ENCODE results near the gene KIF2C.
A peak's percentile ranks its signal among the peaks of the same experiment; 100 is the strongest.

KIF2C gene

DNA sequence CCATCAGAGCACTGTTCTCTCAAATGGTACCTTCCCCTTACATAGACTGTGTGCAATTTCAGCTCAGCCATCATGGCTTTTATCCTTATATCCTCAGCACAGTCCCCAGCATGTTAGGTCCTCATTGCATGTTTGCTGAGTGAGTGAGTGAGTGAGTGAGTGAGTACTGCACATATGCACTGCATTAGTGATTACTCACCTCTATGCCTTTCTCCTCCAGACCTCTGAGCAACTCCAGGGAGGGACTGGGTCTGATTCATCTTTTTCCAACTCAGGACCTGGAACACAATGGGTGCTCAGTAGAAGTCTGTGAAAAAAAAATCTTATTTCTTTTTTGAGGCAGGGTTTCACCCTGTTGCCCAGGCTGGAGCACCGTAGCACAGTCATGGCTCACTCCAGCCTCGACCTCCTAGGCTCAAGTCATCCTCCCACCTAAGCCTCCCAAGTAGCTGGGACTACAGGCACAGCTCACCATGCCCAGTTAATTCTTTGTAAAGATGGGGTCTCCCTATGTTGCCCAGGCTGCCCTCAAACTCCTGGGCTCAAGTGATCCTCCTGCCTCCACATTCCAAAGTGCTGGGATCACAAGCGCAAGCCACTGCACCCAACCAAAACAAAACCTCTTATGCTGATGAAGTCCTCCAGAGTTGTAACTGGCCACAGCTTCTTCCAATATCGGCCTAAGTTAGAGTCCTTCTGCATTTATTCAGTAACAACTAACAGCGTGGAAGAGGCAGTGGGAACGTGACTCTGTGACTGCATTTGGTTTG is 32.3 kb upstream of the KIF2C start:
- 95% methylated on average over 3 of the region's 6 CpGs for WGBS (ENCODE audit: insufficient coverage)
- H3K36me3 ChIP-seq (ENCODE audit: control insufficient read depth in 4 of 4, insufficient read depth in 4 of 4, low read length in 3 of 4), result no peaks in the 10 kb centered on the region
- peaks cover 0 to 5% (median 1%) of the 10 kb centered on the region in 4 experiments for H3K4me1 ChIP-seq (ENCODE audit: control extremely low read depth in 1 of 4, control insufficient read depth in 4 of 4, insufficient read depth in 4 of 4, low read length in 3 of 4)
- no peak overlapping the region for H3K4me3 ChIP-seq (ENCODE audit: control insufficient read depth in 1 of 7, extremely low read depth in 1 of 7, insufficient read depth in 4 of 7, low read depth in 2 of 7, low read length in 6 of 7)
- ChIA-PET CTCF (interaction anchor here (0.8 to 2.2 kb wide), 7 partner anchors 11 to 34 kb away, joined by 3 to 18 read pairs (median 5); partner anchors contain the start of gene TMEM53), POLR2A (interaction anchor here (0.8 kb wide), 1 partner anchor 14 kb away, joined by 3 read pairs; no protein-coding TSS in a partner anchor)
- no peaks in the 10 kb centered on the region for H3K9me3 ChIP-seq (ENCODE audit: control extremely low read depth in 1 of 5, control insufficient read depth in 4 of 5, insufficient read depth in 2 of 5, low read depth in 1 of 5, low read length in 4 of 5)
- DNase-seq, result no peak
- no peak overlapping the region for H3K27ac ChIP-seq (ENCODE audit: insufficient read depth in 1 of 2, low read depth in 1 of 2, low read length in 2 of 2, poor library complexity in 1 of 2, severe bottlenecking in 2 of 2)
- H3K27me3 ChIP-seq (replicated peaks in 2 of 5; ENCODE audit: control insufficient read depth in 4 of 5, insufficient read depth in 5 of 5, low read length in 4 of 5), result no peaks in the 10 kb centered on the region

DNA sequence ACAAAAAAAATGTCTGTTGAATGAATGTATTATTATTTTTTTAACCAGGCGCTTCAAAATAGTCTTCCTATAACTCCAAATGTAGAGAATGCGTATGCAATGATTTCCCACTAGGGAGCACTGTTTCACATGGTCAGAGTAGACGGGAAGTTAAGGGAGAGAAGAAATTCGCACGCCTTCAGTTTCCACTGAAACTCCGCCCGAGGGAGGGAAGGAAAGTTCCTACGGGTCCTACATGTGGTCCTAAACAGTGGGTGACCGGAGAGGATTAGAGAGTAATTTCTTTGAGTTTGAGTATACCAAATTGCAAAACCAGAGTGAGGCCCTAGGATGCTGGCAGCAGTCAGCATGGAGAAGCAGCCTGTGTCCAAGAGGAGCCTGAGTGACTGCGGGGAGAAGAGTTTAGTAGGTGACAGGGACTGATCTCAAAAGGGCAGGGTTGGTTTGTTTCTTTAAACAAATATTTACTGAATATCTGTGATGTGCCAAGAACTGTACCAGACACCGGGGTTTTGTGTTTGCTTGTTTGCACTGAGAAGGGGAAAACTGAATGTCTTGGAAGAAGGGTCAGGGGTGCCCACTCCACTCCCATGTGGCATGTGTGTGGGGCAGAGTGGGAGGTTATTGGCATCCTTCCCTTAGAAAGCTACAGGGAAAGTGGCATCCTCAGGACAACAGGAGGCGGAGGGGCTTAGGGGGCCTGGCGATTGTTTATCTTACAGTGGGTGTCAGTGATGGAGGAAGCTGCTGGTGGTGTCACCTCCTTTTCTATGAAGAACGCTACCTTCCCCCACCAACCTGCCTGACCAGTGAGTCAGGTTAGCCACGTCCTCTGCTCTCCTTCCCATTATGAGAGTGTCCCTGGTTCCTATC is 31.4 kb upstream of the KIF2C start:
- CTCF ChIA-PET, result interaction anchor here (0.9 to 2.0 kb wide), 11 partner anchors 10 to 55 kb away, joined by 3 to 18 read pairs (median 4); no protein-coding TSS in a partner anchor
- peak; percentile 63 to 75 (median 71) for DNase-seq
- POLR2A ChIA-PET, result no interaction called here
- H3K36me3 ChIP-seq (ENCODE audit: control insufficient read depth in 4 of 4, insufficient read depth in 4 of 4, low read length in 3 of 4), result no peaks in the 10 kb centered on the region
- 41% methylated on average over 12 of the region's 15 CpGs for WGBS (ENCODE audit: insufficient coverage)
- no peak overlapping the region for H3K27ac ChIP-seq (ENCODE audit: insufficient read depth in 1 of 2, low read depth in 1 of 2, low read length in 2 of 2, poor library complexity in 1 of 2, severe bottlenecking in 2 of 2)
- peak overlapping the region in 3 of 7 experiments; percentile 6 to 31 (median 20) for H3K4me3 ChIP-seq (ENCODE audit: control insufficient read depth in 1 of 7, extremely low read depth in 1 of 7, insufficient read depth in 4 of 7, low read depth in 2 of 7, low read length in 6 of 7)
- H3K27me3 ChIP-seq (replicated peaks in 2 of 5; ENCODE audit: control insufficient read depth in 4 of 5, insufficient read depth in 5 of 5, low read length in 4 of 5), result no peaks in the 10 kb centered on the region
- peaks cover 0 to 14% (median 7%) of the 10 kb centered on the region in 4 experiments for H3K4me1 ChIP-seq (ENCODE audit: control extremely low read depth in 1 of 4, control insufficient read depth in 4 of 4, insufficient read depth in 4 of 4, low read length in 3 of 4)
- H3K9me3 ChIP-seq (ENCODE audit: control extremely low read depth in 1 of 5, control insufficient read depth in 4 of 5, insufficient read depth in 2 of 5, low read depth in 1 of 5, low read length in 4 of 5), result no peaks in the 10 kb centered on the region

DNA sequence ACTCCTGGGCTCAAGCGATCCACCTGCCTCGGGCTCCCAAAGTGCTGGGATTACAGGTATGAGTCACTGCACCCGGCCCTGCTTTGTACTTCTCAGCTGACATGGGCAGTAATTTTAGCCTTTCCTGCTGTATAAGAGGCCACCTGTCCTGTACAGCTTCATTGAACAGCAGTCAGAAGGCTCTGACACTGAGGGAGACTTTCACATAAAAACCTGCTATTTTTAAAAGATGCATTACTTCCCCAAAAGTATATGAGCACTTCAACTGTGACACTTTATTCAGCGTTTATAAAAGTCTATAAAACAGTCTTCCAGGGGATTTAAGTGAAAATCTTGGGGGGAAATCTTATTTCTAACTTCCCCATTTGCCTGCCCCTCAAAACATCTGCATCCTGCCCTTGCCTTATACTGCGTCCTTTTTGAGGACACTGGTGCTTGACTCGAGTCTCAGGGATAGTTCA is 26.3 kb upstream of the KIF2C start:
- peaks cover 3 to 39% (median 31%) of the 10 kb centered on the region in 4 experiments for H3K4me1 ChIP-seq (ENCODE audit: control extremely low read depth in 1 of 4, control insufficient read depth in 4 of 4, insufficient read depth in 4 of 4, low read length in 3 of 4)
- peak in 2 of 3 donors; percentile 84 to 90 for DNase-seq
- ChIA-PET CTCF (interaction anchor here (0.9 to 2.2 kb wide), 4 partner anchors 13 to 455 kb away, joined by 3 to 5 read pairs (median 4); no protein-coding TSS in a partner anchor), POLR2A (interaction anchor here (1.3 kb wide), 1 partner anchor 15 kb away, joined by 3 read pairs; no protein-coding TSS in a partner anchor)
- H3K9me3 ChIP-seq (ENCODE audit: control extremely low read depth in 1 of 5, control insufficient read depth in 4 of 5, insufficient read depth in 2 of 5, low read depth in 1 of 5, low read length in 4 of 5), result no peaks in the 10 kb centered on the region
- no peaks in the 10 kb centered on the region for H3K27me3 ChIP-seq (replicated peaks in 2 of 5; ENCODE audit: control insufficient read depth in 4 of 5, insufficient read depth in 5 of 5, low read length in 4 of 5)
- no peaks in the 10 kb centered on the region for H3K36me3 ChIP-seq (ENCODE audit: control insufficient read depth in 4 of 4, insufficient read depth in 4 of 4, low read length in 3 of 4)
- H3K4me3 ChIP-seq (ENCODE audit: control insufficient read depth in 1 of 7, extremely low read depth in 1 of 7, insufficient read depth in 4 of 7, low read depth in 2 of 7, low read length in 6 of 7), result peak overlapping the region in 2 of 7 experiments; percentile 24 to 30
- 19% methylated on average over 4 of the region's 6 CpGs for WGBS (ENCODE audit: insufficient coverage)
- H3K27ac ChIP-seq (ENCODE audit: insufficient read depth in 1 of 2, low read depth in 1 of 2, low read length in 2 of 2, poor library complexity in 1 of 2, severe bottlenecking in 2 of 2), result peak overlapping the region in 1 of 2 experiments; percentile 41

DNA sequence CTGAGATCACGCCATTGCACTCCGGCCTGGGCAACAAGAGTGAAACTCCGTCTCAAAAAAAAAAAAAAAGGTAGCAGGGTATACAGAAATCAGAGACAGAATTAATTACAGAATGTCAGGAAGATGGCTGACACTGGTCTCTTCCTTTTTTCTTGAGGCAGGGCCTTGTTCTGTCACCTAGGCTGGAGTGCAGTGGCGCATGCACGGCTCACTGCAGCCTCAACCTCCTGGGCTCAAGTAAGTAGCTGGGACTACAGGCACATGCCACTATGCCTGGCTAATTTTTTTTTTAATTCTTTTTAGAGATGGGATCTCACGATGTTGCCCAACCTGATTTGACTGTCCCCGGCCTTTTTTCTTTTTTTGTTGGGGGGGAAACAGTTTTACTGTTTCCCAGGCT is 25.1 kb upstream of the KIF2C start:
- DNase-seq, result no peak
- H3K27me3 ChIP-seq (replicated peaks in 2 of 5; ENCODE audit: control insufficient read depth in 4 of 5, insufficient read depth in 5 of 5, low read length in 4 of 5), result no peaks in the 10 kb centered on the region
- H3K4me3 ChIP-seq (ENCODE audit: control insufficient read depth in 1 of 7, extremely low read depth in 1 of 7, insufficient read depth in 4 of 7, low read depth in 2 of 7, low read length in 6 of 7), result peak overlapping the region in 1 of 7 experiments; percentile 11
- no peaks in the 10 kb centered on the region for H3K9me3 ChIP-seq (ENCODE audit: control extremely low read depth in 1 of 5, control insufficient read depth in 4 of 5, insufficient read depth in 2 of 5, low read depth in 1 of 5, low read length in 4 of 5)
- ChIA-PET CTCF (interaction anchor here (1.0 to 1.5 kb wide), 3 partner anchors 24 to 456 kb away, joined by 3 to 4 read pairs (median 4); no protein-coding TSS in a partner anchor), POLR2A (interaction anchor here (0.6 kb wide), 1 partner anchor 850 kb away, joined by 3 read pairs; no protein-coding TSS in a partner anchor)
- no peak overlapping the region for H3K27ac ChIP-seq (ENCODE audit: insufficient read depth in 1 of 2, low read depth in 1 of 2, low read length in 2 of 2, poor library complexity in 1 of 2, severe bottlenecking in 2 of 2)
- WGBS (ENCODE audit: insufficient coverage), result 84% methylated on average over 5 of the region's 7 CpGs
- no peaks in the 10 kb centered on the region for H3K36me3 ChIP-seq (ENCODE audit: control insufficient read depth in 4 of 4, insufficient read depth in 4 of 4, low read length in 3 of 4)
- peaks cover 3 to 43% (median 35%) of the 10 kb centered on the region in 4 experiments for H3K4me1 ChIP-seq (ENCODE audit: control extremely low read depth in 1 of 4, control insufficient read depth in 4 of 4, insufficient read depth in 4 of 4, low read length in 3 of 4)

DNA sequence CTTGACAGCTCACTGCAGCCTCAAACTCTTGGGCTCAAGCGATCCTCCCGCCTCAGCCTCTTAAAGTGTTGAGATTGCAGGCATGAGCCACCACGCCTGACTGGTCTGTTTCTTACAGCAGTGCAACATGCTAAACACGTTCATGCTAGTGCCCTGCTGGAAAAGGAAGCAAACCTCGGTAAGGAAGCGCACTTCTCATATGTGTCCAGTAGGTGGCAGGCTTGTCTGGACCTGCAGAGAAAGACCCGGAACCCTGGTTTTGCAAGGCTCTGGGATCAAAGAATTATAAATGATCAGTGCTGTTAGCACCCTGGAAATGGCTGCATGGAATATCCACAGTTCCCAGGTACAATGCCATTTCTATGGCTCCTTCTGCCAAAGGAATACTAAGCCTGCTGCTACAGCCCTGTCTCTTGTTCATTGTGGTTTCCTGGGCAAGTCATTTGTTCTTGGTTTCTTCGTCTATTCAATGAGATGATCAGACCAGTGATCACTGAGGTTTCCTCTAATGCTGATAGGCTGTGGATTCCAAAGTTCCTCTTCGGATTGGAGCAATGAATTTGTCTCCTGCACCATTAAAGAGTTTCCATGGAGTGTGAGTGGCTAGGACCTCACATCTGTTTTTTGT is 24.6 kb upstream of the KIF2C start:
- H3K36me3 ChIP-seq (ENCODE audit: control insufficient read depth in 4 of 4, insufficient read depth in 4 of 4, low read length in 3 of 4), result no peaks in the 10 kb centered on the region
- POLR2A ChIA-PET, result no interaction called here
- 1% methylated on average over 9 of the region's 9 CpGs for WGBS (ENCODE audit: insufficient coverage)
- H3K27ac ChIP-seq (ENCODE audit: insufficient read depth in 1 of 2, low read depth in 1 of 2, low read length in 2 of 2, poor library complexity in 1 of 2, severe bottlenecking in 2 of 2), result no peak overlapping the region
- H3K27me3 ChIP-seq (replicated peaks in 2 of 5; ENCODE audit: control insufficient read depth in 4 of 5, insufficient read depth in 5 of 5, low read length in 4 of 5), result no peaks in the 10 kb centered on the region
- H3K9me3 ChIP-seq (ENCODE audit: control extremely low read depth in 1 of 5, control insufficient read depth in 4 of 5, insufficient read depth in 2 of 5, low read depth in 1 of 5, low read length in 4 of 5), result no peaks in the 10 kb centered on the region
- CTCF ChIA-PET, result interaction anchor here (1.0 to 1.2 kb wide), 2 partner anchors 39 to 66 kb away, joined by 3 read pairs; no protein-coding TSS in a partner anchor
- peak overlapping the region in 2 of 7 experiments; percentile 45 to 56 for H3K4me3 ChIP-seq (ENCODE audit: control insufficient read depth in 1 of 7, extremely low read depth in 1 of 7, insufficient read depth in 4 of 7, low read depth in 2 of 7, low read length in 6 of 7)
- peaks cover 3 to 43% (median 36%) of the 10 kb centered on the region in 4 experiments for H3K4me1 ChIP-seq (ENCODE audit: control extremely low read depth in 1 of 4, control insufficient read depth in 4 of 4, insufficient read depth in 4 of 4, low read length in 3 of 4)
- DNase-seq, result peak; percentile 85 to 90 (median 90)

DNA sequence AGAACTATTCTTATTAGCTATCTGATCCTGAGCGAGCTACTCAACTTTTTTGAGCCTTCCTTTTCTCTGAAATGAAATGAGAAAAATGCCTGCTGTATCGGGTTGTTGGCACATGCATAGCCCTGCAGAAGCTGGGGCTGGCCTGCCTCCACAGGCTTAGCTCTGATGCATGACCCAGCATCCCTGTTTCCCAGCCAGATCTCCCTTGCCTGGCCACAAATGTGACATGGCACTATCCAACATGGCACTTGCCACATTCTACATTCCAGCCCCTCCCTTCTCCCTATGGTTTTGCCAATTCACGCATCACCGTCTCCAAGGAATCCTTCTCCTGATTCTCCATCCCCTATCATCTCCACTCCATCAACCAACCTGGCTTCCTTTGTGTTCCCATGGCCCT is 22.5 kb upstream of the KIF2C start:
- H3K27me3 ChIP-seq (replicated peaks in 2 of 5; ENCODE audit: control insufficient read depth in 4 of 5, insufficient read depth in 5 of 5, low read length in 4 of 5), result no peaks in the 10 kb centered on the region
- ChIA-PET CTCF (interaction anchor here (1.0 to 3.5 kb wide), 6 partner anchors 10 to 104 kb away, joined by 3 to 13 read pairs (median 7); partner anchors contain the start of gene ARMH1), POLR2A (no interaction called here)
- DNase-seq, result no peak
- H3K4me3 ChIP-seq (ENCODE audit: control insufficient read depth in 1 of 7, extremely low read depth in 1 of 7, insufficient read depth in 4 of 7, low read depth in 2 of 7, low read length in 6 of 7), result no peak overlapping the region
- peaks cover 7 to 56% (median 44%) of the 10 kb centered on the region in 4 experiments for H3K4me1 ChIP-seq (ENCODE audit: control extremely low read depth in 1 of 4, control insufficient read depth in 4 of 4, insufficient read depth in 4 of 4, low read length in 3 of 4)
- H3K9me3 ChIP-seq (ENCODE audit: control extremely low read depth in 1 of 5, control insufficient read depth in 4 of 5, insufficient read depth in 2 of 5, low read depth in 1 of 5, low read length in 4 of 5), result no peaks in the 10 kb centered on the region
- H3K27ac ChIP-seq (ENCODE audit: insufficient read depth in 1 of 2, low read depth in 1 of 2, low read length in 2 of 2, poor library complexity in 1 of 2, severe bottlenecking in 2 of 2), result no peak overlapping the region
- 100% methylated on average over 4 of the region's 4 CpGs for WGBS (ENCODE audit: insufficient coverage)
- H3K36me3 ChIP-seq (ENCODE audit: control insufficient read depth in 4 of 4, insufficient read depth in 4 of 4, low read length in 3 of 4), result no peaks in the 10 kb centered on the region
